A673 (cell line): ENCODE measurements around the gene RBP4. TPM values are rescaled to one million over a fixed set of nuclear protein-coding genes. Genes with fewer than 3 reads are reported as not detected.

Experiments
- BruUV-seq: library from RNA; stranded (reverse); fragments of 400-500 nt; replicated peaks from 2 replicates; lab custom pipeline; 2021; lab: Mats Ljungman, UMichigan
- CTCF ChIA-PET: fragments of 300-600 bp; sonication (Branson Sonifier 250); formaldehyde crosslinking; loops from one replicate; lab custom pipeline; 2022; ENCODE audit warnings: antibody characterized with exemption; lab: Charles Lee
- POLR2A ChIA-PET: fragments of 300-600 bp; sonication (Branson Sonifier 250); formaldehyde crosslinking; loops from one replicate; lab custom pipeline; 2022; ENCODE audit warnings: antibody characterized with exemption; ENCODE audit not compliant: low non-redundant PET; lab: Charles Lee
- DNase-seq: peaks from one replicate; pipeline ENCODE4 v3.0.0-alpha.2; 2015; ENCODE audit warnings: low spot score
- H3K27ac ChIP-seq: fragments of 200-600 bp; sonication (generic); 2 replicates; pipeline ENCODE4 v1.5.1; 2016; ENCODE audit warnings: mixed run types, low read depth, mild to moderate bottlenecking, mixed read lengths, antibody characterized with exemption, low read length; ENCODE audit not compliant: poor library complexity, severe bottlenecking
- H3K27me3 ChIP-seq: fragments of 200-600 bp; sonication (generic); replicated peaks from 2 replicates; pipeline ENCODE4 v1.6.1; 2017; ENCODE audit warnings: mixed run types, low read depth, mild to moderate bottlenecking, mixed read lengths, antibody characterized with exemption, low read length; ENCODE audit not compliant: insufficient read depth, poor library complexity
- H3K36me3 ChIP-seq: fragments of 200-600 bp; sonication (generic); 2 replicates; pipeline ENCODE4 v1.6.1; 2016; ENCODE audit warnings: mixed run types, mild to moderate bottlenecking, mixed read lengths, antibody characterized with exemption, low read length; ENCODE audit not compliant: insufficient read depth, poor library complexity, severe bottlenecking
- H3K4me1 ChIP-seq: fragments of 200-600 bp; sonication (generic); 2 replicates; pipeline ENCODE4 v1.6.1; 2017; ENCODE audit warnings: mixed run types, mild to moderate bottlenecking, mixed read lengths, antibody characterized with exemption, low read length; ENCODE audit not compliant: insufficient read depth, poor library complexity, severe bottlenecking
- H3K4me3 ChIP-seq: fragments of 200-600 bp; sonication (generic); 2 replicates; pipeline ENCODE4 v1.5.1; 2016; ENCODE audit warnings: low read depth, mixed run types, mild to moderate bottlenecking, mixed read lengths, low read length; ENCODE audit not compliant: poor library complexity, severe bottlenecking
- H3K9me3 ChIP-seq: fragments of 200-600 bp; sonication (generic); 2 replicates; pipeline ENCODE4 v1.6.1; 2016; ENCODE audit warnings: mixed run types, low read depth, mild to moderate bottlenecking, mixed read lengths, antibody characterized with exemption, low read length; ENCODE audit not compliant: poor library complexity, severe bottlenecking
- CTCF ChIP-seq: fragments of 300-800, 200-600 bp; sonication (generic); conservative IDR thresholded peaks from 2 replicates; pipeline ENCODE4 v1.5.1; 2017; ENCODE audit warnings: low read depth, mild to moderate bottlenecking, antibody characterized with exemption, low read length, moderate library complexity, mixed read lengths
- EZH2 ChIP-seq: fragments of 200-600 bp; sonication (generic); IDR thresholded peaks from 2 replicates; pipeline ENCODE4 v1.6.1; 2017; ENCODE audit warnings: borderline replicate concordance, low read depth, mild to moderate bottlenecking, mixed read lengths, antibody characterized with exemption, low read length; ENCODE audit not compliant: poor library complexity, severe bottlenecking
- intact Hi-C: fragments of 100-400 bp; cut with micrococcal nuclease; formaldehyde crosslinking; loops from one replicate; pipeline ENCODE4 v1.10.0; 2022; ENCODE audit not compliant: unreplicated experiment
- total RNA-seq: library from RNA; stranded (reverse); gene quantifications from 2 replicates; pipeline ENCODE4 v1.2.3, GENCODE V29; 2021

The RBP4 gene
- total RNA-seq, 1 experiment from 2014 or later, result not detected

DNA sequence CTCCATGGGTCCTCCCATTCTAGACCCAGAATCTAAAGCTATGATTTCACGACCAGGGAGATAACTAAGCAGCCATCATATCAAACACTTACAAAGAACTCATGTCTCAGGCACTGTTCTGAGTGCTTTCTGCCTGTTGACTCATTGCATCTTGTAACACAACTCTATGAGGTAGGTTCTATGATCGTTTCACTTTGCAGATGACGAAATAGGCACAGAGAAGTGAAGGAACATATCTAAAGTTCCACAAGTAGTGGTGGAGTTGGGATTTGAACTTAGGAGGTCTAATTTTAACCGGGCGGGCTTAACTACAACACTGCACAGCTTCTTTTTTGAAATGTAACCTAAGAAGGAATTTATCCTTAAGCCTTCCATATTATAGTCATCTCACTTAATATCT is 2.9 kb downstream of the RBP4 start:
- ChIA-PET CTCF (no interaction called here), POLR2A (no interaction called here)
- TF ChIP-seq EZH2 (no peak), CTCF (no peak)
- Histone ChIP-seq H3K36me3 (no peaks in the 10 kb centered on the region), H3K27ac (no peak overlapping the region), H3K4me3 (no peak overlapping the region), H3K9me3 (no peaks in the 10 kb centered on the region), H3K4me1 (no peaks in the 10 kb centered on the region), H3K27me3 (peaks cover 39% of the 10 kb centered on the region)
- BruUV-seq, result no TSS peak
- intact Hi-C loops, result no loop called here
- DNase-seq, result no peak

- CTCF ChIA-PET, result interaction anchor here (0.5 kb wide), 1 partner anchor 36 kb away, joined by 3 read pairs; no protein-coding TSS in a partner anchor
- intact Hi-C loops, result no loop called here
- no peak overlapping the region for H3K4me3 ChIP-seq
- no TSS peak for BruUV-seq
- TF ChIP-seq EZH2 (no peak), CTCF (no peak)
- no peak overlapping the region for H3K27ac ChIP-seq
- H3K4me1 ChIP-seq, result no peaks in the 10 kb centered on the region
- no peaks in the 10 kb centered on the region for H3K9me3 ChIP-seq
- POLR2A ChIA-PET, result no interaction called here
- peaks cover 28% of the 10 kb centered on the region for H3K27me3 ChIP-seq
- H3K36me3 ChIP-seq, result no peaks in the 10 kb centered on the region
- DNase-seq, result no peak
Observed at GRCh38 chr10:93597075-93597599, 3.9 kb downstream of the RBP4 start.

GRCh38 chr10:93596539-93596938 is 4.5 kb downstream of the RBP4 start:
- ChIA-PET POLR2A (no interaction called here), CTCF (interaction anchor here (0.5 to 0.7 kb wide), 2 partner anchors 37 to 480 kb away, joined by 3 to 9 read pairs; no protein-coding TSS in a partner anchor)
- intact Hi-C loops, result no loop called here
- Histone ChIP-seq H3K36me3 (no peaks in the 10 kb centered on the region), H3K9me3 (no peaks in the 10 kb centered on the region), H3K4me3 (no peak overlapping the region), H3K27me3 (peaks cover 22% of the 10 kb centered on the region), H3K27ac (no peak overlapping the region), H3K4me1 (no peaks in the 10 kb centered on the region)
- DNase-seq, result no peak
- TF ChIP-seq CTCF, result peak; percentile 31; the same call in 1 of the 2 replicates
- no peak for TF ChIP-seq EZH2
- no TSS peak for BruUV-seq
